ENCODE data around the gene ASB2. TPM values are rescaled to one million over a fixed set of nuclear protein-coding genes. Genes with fewer than 3 reads are reported as not detected.

ASB2 gene
- total and polyA plus RNA-seq, 2 of the 13 experiments (the other 11 are each of a cell fraction or from before 2014, with no cell fraction given): 0.82 to 4.1 TPM

GRCh38 chr14:94015223-94015622 is 38.9 kb upstream of the ASB2 start:
- Histone ChIP-seq H3K79me2 (ENCODE audit: insufficient read depth, low read length) (no peaks in the 10 kb centered on the region), H3K4me2 (ENCODE audit: low read depth, low read length) (no peak overlapping the region), H3K36me3 (replicated peaks in 1 of 2; ENCODE audit: control insufficient read depth in 1 of 2, insufficient read depth in 2 of 2, low read length in 2 of 2) (no peaks in the 10 kb centered on the region), H4K20me1 (ENCODE audit: insufficient read depth, low read length) (no peaks in the 10 kb centered on the region), H3K27me3 (ENCODE audit: control insufficient read depth in 1 of 2, insufficient read depth in 2 of 2, low read length in 2 of 2) (peaks cover 7 to 27% of the 10 kb centered on the region in 2 experiments; a peak in 4 of 5 replicates), H3K4me1 (ENCODE audit: insufficient read depth, low read length) (peaks cover 27% of the 10 kb centered on the region), H3K27ac (ENCODE audit: extremely low read length, insufficient read depth, low read length) (no peak overlapping the region), H3K9ac (ENCODE audit: insufficient read depth, low read depth, low read length) (no peak overlapping the region), H3K9me3 (ENCODE audit: low read length) (no peaks in the 10 kb centered on the region), H3K4me3 (replicated peaks in 1 of 3; ENCODE audit: insufficient read depth in 1 of 3, low read depth in 2 of 3, low read length in 3 of 3) (no peak overlapping the region), H2AFZ (ENCODE audit: low read length) (no peak overlapping the region)
- no peak for FAIRE-seq
- CTCF ChIA-PET (ENCODE audit: low intra/inter-chr PET ratio, low total read pairs): no interaction called here
- peak; percentile 49; the same call in 1 of the 3 replicates for ATAC-seq
- intact Hi-C loops (cut with micrococcal nuclease; ENCODE audit: unreplicated experiment): no loop called here
- in situ Hi-C loops (cut with HindIII; ENCODE audit: extremely low pct_ligation_motif_present, low pct_unique_long_range_greater_than_20kb): no loop called here
- BruUV-seq (replicated peaks): no TSS peak
- WGBS (ENCODE audit: low lambda C conversion rate): 0% methylated on average over 1 of the region's 2 CpGs
- POLR2A ChIA-PET: no interaction called here
- DNase-seq (ENCODE audit: low spot score): no peak
- TF ChIP-seq THAP7 (CRISPR knock-in tag; IDR thresholded peaks at IDR 0.05): no peak
- no peak for TF ChIP-seq FOXA3 (CRISPR knock-in tag; IDR thresholded peaks at IDR 0.05)
- no peak for TF ChIP-seq ZMAT3 (CRISPR knock-in tag; conservative IDR thresholded peaks at IDR 0.05)
- no peak for TF ChIP-seq NFAT5 (CRISPR knock-in tag; IDR thresholded peaks at IDR 0.05)
- no peak for TF ChIP-seq ZNF639 (CRISPR knock-in tag; conservative IDR thresholded peaks at IDR 0.05)
- TF ChIP-seq CREB3 (CRISPR knock-in tag; IDR thresholded peaks at IDR 0.05): no peak
- TF ChIP-seq CCAR2 (optimal IDR thresholded peaks at IDR 0.05; ENCODE audit: low read depth, low read length): no peak
- TF ChIP-seq RFX5 (IDR thresholded peaks at IDR 0.05; ENCODE audit: low read depth, low read length): no peak
- no peak for TF ChIP-seq KLF15 (CRISPR knock-in tag; IDR thresholded peaks at IDR 0.05; ENCODE audit: borderline replicate concordance)
- no peak for TF ChIP-seq ZNF235 (CRISPR knock-in tag; IDR thresholded peaks at IDR 0.05; ENCODE audit: borderline replicate concordance)
- TF ChIP-seq, protein P1, sequence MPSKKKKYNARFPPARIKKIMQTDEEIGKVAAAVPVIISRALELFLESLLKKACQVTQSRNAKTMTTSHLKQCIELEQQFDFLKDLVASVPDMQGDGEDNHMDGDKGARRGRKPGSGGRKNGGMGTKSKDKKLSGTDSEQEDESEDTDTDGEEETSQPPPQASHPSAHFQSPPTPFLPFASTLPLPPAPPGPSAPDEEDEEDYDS (CRISPR knock-in tag; IDR thresholded peaks at IDR 0.05): no peak
- no peak for TF ChIP-seq SAP130 (CRISPR knock-in tag; IDR thresholded peaks at IDR 0.05; ENCODE audit: low read depth)
- no peak for TF ChIP-seq ZNF7 (CRISPR knock-in tag; IDR thresholded peaks at IDR 0.05)
- no peak for TF ChIP-seq XRCC5 (optimal IDR thresholded peaks at IDR 0.05; ENCODE audit: low read length)
- no peak for TF ChIP-seq JUNB (CRISPR knock-in tag; IDR thresholded peaks at IDR 0.05; ENCODE audit: borderline replicate concordance)
- TF ChIP-seq TFDP2 (CRISPR knock-in tag; IDR thresholded peaks at IDR 0.05): no peak
